Ovary (tissue), 9 donors: ENCODE measurements around the gene ASCL2. TPM values are rescaled to one million over a fixed set of nuclear protein-coding genes. Genes with fewer than 3 reads are reported as not detected.

ENCODE experiments used
- DNase-seq, 5 donors: peaks; one replicate each; pipeline ENCODE4 v3.0.0-alpha.2; 2019 to 2020
- H3K27ac ChIP-seq, 2 donors: fragments of 200-600 bp; one replicate each; pipeline versions ENCODE4 v1.5.1 to v1.8.0; 2019 to 2022
- H3K27me3 ChIP-seq: fragments of 200-600 bp; one replicate; pipeline ENCODE4 v1.8.0; 2022
- H3K36me3 ChIP-seq: fragments of 200-600 bp; sonication (generic); one replicate; pipeline ENCODE4 v1.5.1; 2019
- H3K4me1 ChIP-seq: one replicate; pipeline ENCODE4 v1.8.1; 2013; ENCODE audit warnings: mild to moderate bottlenecking, moderate library complexity; ENCODE audit not compliant: insufficient read depth
- H3K4me3 ChIP-seq: fragments of 200-600 bp; sonication (generic); one replicate; pipeline ENCODE4 v1.5.1; 2017
- H3K9me3 ChIP-seq, 2 donors: fragments of 200-600 bp in 1 of 2; sonication (generic) in 1 of 2; one replicate each; pipeline versions ENCODE4 v1.5.1 to v1.8.1; 2013 to 2019; ENCODE audit warnings: mild to moderate bottlenecking in 1 of 2, moderate library complexity in 1 of 2
- CTCF ChIP-seq, 3 donors: fragments of 450-650 bp in 2 of 3; fragments of 200-600 bp in 1 of 3; IDR thresholded peaks; one replicate each; pipeline versions ENCODE4 v1.5.1 to v1.8.0; 2016 to 2022; ENCODE audit warnings: antibody characterized with exemption in 3 of 3, mild to moderate bottlenecking in 1 of 3
- EP300 ChIP-seq: sonication (generic); formaldehyde crosslinking; IDR thresholded peaks from one replicate; pipeline ENCODE4 v1.6.1; 2017; ENCODE audit warnings: antibody characterized with exemption
- POLR2A ChIP-seq: fragments of 450-650 bp; IDR thresholded peaks from one replicate; pipeline ENCODE4 v1.6.1; 2017; ENCODE audit warnings: antibody characterized with exemption, mild to moderate bottlenecking, moderate library complexity
- WGBS, 3 donors: extraction: QIAGEN DNeasy Blood & Tissue Kit in 1 of 3; methylation state at CpG; one replicate each; pipeline versions ENCODE4 v1.1.5 to v1.1.7; 2013 to 2017; 5-methylcytosine and 5-hydroxymethylcytosine counted together
- intact Hi-C, 4 donors: fragments of 100-400 bp; cut with DNase I; formaldehyde crosslinking; loops; one replicate each; pipeline versions ENCODE4 v1.11.0 to v1.15.1; 2022 to 2023
- polyA plus RNA-seq, 2 donors: library from polyadenylated mRNA; stranded (reverse); fragments of 200-250 nt in 1 of 2; fragments of 350-450 nt in 1 of 2; fragmentation: Illumina TruSeq in 1 of 2; extraction: RNeasy Lipid Tissue Mini Kit (QIAGEN cat#74804) in 1 of 2; gene quantifications; one replicate each; pipeline ENCODE4 v1.2.3, GENCODE V29; 2013 to 2014
- total RNA-seq, 7 donors: library from RNA; depleted of rRNA in 2 of 7; stranded (reverse); fragments of >200 nt in 2 of 7; fragmentation: NEBNext Ultra II Directional in 3 of 7; extraction: Animal tissue kit (Norgen Biotek cat#: 25700) in 3 of 7; gene quantifications; one replicate each; pipeline versions ENCODE4 v1.1.0 to v1.2.4, GENCODE V29; 2016 to 2023
- donor health status: DM: no; HTN: no; CAD: no; lungs with moderate emphysema.
- donor health status: DM: no; HTN: no; CAD: no.
- donor health status: Bipolar disorder and iron deficiency.
- donor health status: DM: yes; HTN: yes; CAD: no.
- donor health status: DM: no; HTN: no; CAD: no.
- donor health status: DM: yes; HTN: yes; CAD: no.

The ASCL2 gene
- total and polyA plus RNA-seq, 9 donors = 0.10 to 1.3 (median 0.24) TPM

GRCh38 chr11:2263724-2264360 is 6.5 kb downstream of the ASCL2 start:
- H3K27ac ChIP-seq = no peak overlapping the region
- H3K4me1 ChIP-seq = no peaks in the 10 kb centered on the region
- no peaks in the 10 kb centered on the region for H3K36me3 ChIP-seq
- H3K27me3 ChIP-seq = no peaks in the 10 kb centered on the region
- no peaks in the 10 kb centered on the region for H3K9me3 ChIP-seq
- WGBS, 3 donors = 88 to 94% (median 89%) methylated on average over 11 to 13 of the region's 13 CpGs
- H3K4me3 ChIP-seq = no peak overlapping the region
- intact Hi-C loops = no loop called here
- DNase-seq = peak in 1 of 5 donors; percentile 7
- TF ChIP-seq POLR2A (no peak), CTCF (IDR thresholded peaks at IDR 0.05) (no peak), EP300 (no peak)

- Histone ChIP-seq H3K9me3 (no peaks in the 10 kb centered on the region), H3K36me3 (no peaks in the 10 kb centered on the region), H3K4me1 (no peaks in the 10 kb centered on the region), H3K27ac (no peak overlapping the region), H3K27me3 (no peaks in the 10 kb centered on the region), H3K4me3 (no peak overlapping the region)
- intact Hi-C loops = no loop called here
- WGBS, 3 donors = 75 to 79% (median 76%) methylated on average over 10 of the region's 10 CpGs
- peak in 2 of 5 donors; percentile 8 to 13 for DNase-seq
- TF ChIP-seq EP300 (no peak), CTCF (IDR thresholded peaks at IDR 0.05) (no peak), POLR2A (no peak)
Observed at GRCh38 chr11:2263071-2263565, 7.3 kb downstream of the ASCL2 start.

GRCh38 chr11:2262301-2263070 is 7.9 kb downstream of the ASCL2 start:
- H3K4me1 ChIP-seq = no peaks in the 10 kb centered on the region
- H3K9me3 ChIP-seq = no peaks in the 10 kb centered on the region
- no peak overlapping the region for H3K4me3 ChIP-seq
- TF ChIP-seq POLR2A = no peak
- H3K27me3 ChIP-seq = no peaks in the 10 kb centered on the region
- H3K36me3 ChIP-seq = no peaks in the 10 kb centered on the region
- H3K27ac ChIP-seq = no peak overlapping the region
- DNase-seq = peak in 1 of 5 donors; percentile 12
- WGBS, 3 donors = 85 to 90% (median 88%) methylated on average over 18 of the region's 18 CpGs
- intact Hi-C loops = no loop called here

- no peak for TF ChIP-seq POLR2A
- Histone ChIP-seq H3K4me3 (no peak overlapping the region), H3K9me3 (no peaks in the 10 kb centered on the region), H3K27ac (no peak overlapping the region), H3K4me1 (no peaks in the 10 kb centered on the region), H3K36me3 (no peaks in the 10 kb centered on the region), H3K27me3 (no peaks in the 10 kb centered on the region)
- WGBS, 3 donors = 69 to 75% (median 69%) methylated on average over 20 to 21 of the region's 21 CpGs
- intact Hi-C loops = no loop called here
- peak in 1 of 5 donors; percentile 15 for DNase-seq
Observed at GRCh38 chr11:2261436-2262230, 8.8 kb downstream of the ASCL2 start.
